ENCODE results near the gene CEP120.
"Not testable (repeated sequence)": the region's sequence is repeated elsewhere in the genome, so short reads cannot be mapped to it uniquely, and the experiment has no call there.

Gene CEP120

DNA sequence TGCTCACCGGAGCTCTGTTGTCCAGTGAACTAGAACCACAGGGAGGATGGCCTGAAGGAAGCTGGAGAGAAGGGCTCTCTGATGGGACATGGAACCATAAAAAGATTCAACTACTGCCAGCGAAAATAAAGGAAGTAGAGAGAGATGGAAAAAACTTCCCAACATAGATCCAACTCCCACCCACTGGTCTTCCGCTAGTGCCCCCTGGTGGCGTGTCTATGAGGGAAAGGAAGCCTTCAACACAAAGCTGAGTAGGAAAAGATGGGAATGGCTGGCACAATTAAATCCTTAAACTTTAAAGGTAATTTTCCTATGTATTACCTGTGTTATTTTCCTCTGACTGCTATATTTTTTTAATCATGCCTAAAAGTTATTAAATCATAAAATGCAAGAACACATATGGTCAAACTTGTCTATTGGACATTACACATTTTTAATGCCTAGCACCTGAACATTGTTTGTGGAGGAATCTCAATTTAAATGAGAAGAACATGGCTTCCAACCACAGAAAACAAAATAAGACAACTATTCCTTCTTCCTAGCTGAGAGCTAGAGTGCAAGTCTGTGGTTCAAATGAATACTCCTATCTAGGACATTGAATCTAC is 51.5 kb downstream of the CEP120 start:
- no peak for DNase-seq

DNA sequence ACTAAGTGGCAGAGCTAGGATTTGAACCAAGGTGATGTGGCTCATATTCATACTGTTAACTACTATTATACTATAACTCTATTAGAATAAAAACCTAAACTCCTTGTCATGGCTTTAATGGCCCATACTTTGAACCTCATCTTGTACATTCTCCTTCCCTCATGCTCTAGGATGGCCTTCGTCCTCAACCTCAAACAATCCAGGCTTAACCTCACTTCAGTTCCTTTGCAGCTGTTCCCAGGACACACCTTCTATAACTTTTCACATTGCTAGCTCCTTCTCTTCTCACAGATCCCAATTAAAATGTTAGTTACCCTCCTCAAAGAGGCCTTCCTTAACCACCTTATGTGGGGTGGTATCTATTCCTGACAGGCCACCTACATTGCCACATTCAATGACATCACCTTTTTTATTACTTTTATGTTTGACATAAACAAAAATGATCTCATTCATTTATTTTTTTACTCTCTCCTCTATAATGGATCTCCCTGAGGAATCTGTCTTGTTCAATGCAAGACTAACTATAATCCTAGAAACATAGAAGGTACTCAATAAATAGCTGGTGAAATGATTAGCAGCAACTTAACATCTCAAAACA is 53.7 kb downstream of the CEP120 start:
- DNase-seq = no peak

DNA sequence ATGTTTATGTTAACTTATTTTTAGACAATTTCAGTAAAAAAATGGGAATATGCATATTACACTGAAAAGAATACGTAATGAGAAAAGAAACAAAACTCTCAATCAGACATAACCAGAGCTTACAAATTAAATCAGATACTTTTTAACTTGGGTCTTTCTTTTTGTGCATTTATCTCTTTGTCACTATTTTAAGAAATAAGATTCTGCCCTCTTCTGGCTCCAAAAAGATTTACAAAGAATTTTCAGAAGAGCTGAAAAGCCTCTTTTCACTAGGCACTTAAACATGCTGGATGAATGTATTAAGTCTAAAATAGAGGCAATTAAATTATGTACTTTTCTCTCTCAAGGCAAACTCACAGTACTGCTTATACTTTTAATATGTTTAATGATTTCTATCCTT is 55.5 kb downstream of the CEP120 start:
- no peak for DNase-seq

DNA sequence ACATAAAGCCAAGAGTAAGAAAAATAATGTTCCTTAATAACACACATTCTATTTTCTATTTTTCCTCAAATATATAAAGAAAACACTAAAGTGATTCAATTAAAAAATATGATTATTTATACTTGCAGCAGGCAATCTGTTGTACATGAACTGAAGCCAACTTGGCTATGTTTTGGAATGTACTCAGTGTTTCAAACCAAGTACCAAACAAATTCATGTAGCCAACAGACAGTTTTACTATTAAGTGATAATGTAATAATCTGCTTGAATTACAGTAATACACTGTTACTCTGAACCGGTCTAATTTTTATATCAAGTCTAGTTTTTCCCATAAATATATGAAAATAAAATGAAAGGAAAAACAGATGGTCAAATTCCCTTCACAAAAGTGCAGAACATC is 58.0 kb downstream of the CEP120 start:
- DNase-seq = no peak

DNA sequence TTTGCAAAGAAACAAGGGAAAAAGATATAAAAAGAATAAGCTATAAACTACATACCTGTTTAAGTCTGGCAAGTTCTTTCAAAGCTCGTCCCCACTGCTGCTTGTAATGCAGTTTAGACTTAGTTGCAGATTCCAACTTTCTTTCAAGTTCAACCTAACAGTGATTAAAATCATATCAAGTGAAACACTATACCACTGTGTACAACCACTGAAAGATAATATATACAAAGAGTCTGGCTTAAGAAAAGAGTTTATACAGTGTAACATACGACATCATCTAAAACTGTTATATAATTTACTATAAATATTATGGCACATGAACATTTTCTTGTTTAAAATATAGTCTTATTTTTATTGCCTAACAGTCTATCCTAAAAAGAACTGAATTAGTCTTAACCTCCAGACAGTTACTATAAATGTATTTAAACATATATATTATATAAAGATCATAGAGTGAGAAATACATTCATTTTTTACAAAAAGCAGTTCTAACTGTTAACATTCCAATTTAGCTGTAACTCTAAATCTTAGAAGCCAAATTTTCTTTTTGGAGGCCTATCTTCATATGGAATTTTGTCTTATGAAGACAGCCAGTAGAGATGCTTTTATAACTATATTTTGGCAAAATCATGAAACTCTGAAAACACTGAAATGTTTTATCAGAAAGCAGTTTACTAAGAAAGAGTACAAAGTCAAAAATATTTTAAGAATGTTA is 58.6 kb downstream of the CEP120 start:
- no peak for DNase-seq

DNA sequence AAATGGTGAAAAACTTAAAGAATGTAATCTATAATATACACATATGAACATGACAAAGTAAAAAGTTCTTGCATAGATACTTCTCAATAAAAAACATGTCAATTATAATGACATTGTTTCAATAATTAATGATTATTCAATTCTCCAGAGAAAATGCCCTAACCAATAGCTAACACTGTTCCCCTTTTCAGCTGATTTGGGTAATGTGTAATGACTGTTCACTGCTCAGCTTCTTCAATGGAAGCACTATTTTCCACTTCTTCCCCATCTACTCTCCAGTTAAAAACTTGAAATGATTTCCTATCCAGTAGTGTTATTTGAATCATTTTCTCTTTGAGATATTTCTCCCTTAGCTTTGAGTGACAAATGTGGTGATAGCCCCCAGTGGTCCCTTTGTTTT is 62.3 kb downstream of the CEP120 start:
- DNase-seq = no peak

DNA sequence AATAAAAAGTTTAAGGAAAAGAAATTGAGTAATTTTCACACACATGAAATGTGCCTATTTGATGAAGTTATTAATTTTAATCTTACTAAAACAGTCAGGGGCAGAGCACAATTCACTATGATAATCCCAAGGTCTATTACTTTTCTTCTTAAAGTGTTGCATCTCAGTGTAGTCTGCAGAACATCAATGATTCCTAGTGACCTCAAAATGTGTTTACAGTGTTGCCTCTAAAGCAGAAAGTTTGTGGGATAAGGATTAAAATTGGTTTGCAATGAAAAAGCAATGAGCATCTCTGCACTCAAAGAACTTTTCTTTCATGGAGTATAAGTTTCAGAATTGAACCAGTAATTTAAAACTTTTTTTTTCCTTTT is 63.0 kb downstream of the CEP120 start:
- DNase-seq = no peak

DNA sequence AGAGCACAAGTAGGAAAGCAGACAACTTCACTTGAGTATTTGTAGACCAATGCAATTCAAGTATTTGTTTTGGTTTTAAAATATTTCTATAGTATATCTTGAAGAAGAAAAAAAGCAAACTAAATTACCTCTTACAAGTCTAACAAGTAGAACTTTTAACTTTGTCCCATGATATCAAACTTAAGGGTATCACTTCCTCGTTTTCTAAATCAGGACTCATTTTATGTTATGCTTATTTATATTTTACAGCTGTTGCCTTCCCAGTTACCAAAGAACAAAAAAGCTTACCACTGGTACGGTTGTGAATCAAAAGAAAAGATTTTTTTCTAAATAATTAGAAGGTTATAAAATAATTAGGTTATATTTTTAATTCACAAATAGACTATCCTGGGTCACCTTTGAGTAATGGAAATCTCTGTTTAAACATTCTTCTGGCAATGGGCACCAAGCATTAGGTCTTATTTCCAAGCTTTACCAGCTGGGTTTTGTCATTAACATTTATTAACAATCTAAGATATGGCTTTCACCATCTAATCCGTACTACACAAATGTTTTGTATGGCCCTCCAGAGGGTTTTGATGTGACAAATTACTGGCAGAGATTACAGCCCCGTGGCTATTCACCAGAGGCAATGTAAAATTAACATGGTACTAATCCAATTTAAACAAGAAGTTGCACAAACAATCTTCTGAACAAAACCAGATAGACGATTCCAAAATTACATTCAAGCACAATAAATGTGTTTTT is 63.6 kb downstream of the CEP120 start:
- DNase-seq = no peak

DNA sequence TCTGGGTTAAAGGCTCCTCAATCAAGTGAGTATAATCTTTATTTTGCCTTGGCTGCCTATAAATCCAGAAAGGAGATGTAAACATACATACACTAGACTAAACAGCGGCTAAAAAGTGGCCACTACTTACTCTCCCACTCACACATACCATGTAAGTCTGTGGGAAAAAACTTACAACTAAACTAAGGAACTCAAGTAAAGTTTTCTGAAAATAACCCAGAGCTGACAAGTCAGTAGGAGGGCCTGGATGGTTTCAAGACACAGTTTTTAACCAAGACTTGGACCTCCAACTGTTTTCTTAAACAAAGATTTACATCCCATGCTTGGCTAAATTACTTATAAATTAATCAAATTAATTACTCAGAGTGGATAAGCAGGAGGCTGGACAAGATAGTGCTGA is 64.5 kb downstream of the CEP120 start:
- DNase-seq = no peak

DNA sequence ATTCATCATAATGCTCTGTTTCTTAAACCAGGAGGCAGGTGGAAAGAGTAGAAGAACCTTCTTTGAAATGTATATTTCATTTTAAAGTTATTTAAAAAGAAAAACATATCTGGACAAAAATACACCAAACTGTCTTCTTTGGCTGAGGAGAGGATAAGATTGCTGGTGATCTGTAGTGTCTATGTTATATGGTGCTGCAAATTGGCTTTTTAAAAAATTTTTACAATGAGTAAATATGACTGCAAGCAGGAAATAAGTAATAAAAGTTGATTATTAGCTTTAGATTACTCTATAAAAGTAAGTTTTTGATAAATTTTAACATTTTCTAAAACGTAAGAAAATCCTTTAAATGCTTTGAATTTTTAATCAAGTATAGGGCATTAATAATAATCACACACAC is 64.9 kb downstream of the CEP120 start:
- DNase-seq = no peak

DNA sequence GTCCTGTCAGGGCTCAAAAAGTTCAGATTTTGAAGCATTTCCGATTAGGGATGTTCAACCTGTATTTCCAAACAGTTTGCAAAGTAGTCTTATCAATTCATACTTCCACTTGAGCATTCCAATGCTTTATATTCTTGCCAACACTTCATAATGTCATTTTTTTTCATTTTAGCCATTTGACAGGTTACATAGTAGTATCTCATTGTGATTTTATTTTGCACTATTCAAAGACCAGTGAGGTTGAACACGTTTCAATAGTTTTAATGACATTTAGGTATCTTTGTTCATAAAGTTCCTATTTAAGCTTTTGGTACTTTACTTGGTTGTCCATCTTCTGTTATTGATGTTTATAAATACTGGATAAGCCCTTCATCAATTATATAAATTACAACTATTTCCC is 71.4 kb downstream of the CEP120 start:
- no peak for DNase-seq

DNA sequence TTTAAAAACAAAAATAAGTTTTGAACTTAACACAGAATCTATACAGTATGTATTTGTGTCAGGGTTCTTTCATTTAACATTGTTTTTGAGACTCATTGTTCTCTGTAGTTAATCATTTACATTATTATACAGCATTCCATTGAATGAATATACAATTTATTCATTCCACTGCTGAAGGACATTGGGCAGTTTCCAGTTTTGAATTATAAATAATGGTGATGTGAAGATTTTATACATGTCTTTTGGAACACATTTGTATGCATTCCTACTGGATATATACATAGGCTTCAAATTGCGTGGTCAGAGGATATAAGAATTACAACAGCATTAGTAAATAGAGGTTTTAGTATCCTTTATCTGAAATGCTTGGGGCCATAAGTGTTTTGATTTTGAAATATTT is 72.0 kb downstream of the CEP120 start:
- DNase-seq = no peak

DNA sequence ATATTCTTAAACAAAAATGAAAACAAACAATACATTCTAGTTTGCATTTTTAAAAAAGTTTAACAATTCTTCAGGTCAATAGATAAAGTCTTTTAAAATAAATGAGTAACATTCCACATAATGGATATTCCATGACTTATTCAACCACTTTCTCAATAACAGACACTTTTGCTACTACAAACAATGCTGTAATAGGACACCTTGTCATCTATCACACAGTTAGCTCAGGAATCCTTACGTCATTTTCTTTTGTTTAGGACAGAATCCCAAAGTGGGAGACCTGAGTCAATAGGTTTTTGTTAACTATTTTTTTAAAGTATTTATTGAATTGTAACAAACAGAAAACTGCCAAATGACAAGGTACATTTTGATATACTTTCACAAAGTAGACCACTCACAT is 72.5 kb downstream of the CEP120 start:
- no peak for DNase-seq

DNA sequence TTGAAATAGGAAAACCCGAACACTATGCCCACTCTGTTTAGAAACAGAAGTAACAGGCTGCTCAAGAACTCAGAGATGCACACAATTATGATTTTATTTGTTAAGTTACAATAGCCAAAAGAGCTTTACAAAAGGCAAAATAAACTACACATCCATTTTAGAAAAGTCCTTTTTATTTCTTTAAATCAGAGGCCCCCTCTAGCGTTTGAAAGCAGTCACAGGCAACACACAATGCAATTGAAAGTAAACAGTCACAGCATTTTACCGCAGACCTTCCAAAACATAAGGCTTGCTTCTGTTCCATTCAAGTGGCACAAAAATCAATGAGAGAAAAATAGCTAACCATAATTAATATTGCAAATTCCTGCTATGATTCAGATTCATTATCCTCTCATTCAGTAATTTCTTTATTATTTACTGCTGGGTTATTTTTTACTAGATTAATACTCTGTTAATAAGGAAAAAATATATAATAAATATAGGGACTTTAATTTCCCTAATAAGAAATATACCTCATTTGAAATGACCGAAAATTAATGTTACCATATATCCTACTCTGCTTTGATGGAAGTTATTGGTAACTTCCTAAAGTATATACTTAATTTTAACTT is 78.3 kb downstream of the CEP120 start:
- DNase-seq = no peak

DNA sequence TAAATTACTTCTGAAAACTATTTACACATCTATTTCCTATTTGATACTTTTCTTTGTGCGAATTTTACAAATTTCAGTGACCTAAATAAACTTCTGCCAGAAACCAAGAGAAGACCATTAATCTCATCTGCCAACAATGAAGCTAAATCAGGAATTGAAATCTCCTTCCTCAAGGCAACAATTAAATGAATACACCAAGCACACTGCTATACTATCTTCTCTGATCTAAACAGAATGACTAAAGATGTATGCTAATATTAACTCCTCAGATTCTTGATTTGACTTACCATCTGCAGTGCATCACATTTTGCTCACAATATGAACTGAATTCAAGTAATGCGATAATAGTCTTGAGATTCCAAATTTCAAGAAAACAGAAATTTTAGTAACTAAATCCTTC is 82.3 kb downstream of the CEP120 start:
- DNase-seq = no peak

DNA sequence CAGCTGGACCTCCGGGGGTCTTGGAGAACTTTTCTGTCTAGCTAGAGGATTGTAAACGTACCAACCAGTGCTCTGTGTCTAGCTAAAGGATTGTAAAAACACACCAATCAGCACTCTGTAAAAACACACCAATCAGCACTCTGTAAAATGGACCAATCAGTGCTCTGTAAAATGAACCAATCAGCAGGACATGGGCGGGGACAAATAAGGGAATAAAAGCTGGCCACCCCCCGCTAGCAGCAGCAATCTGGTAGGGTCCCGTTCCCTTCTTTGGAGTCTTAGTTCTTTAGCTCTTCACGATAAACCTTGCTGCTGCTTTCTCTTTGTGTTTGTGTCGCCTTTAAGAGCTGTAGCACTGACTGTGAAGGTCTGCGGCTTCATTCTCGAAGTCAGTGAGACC is 114.8 kb downstream of the CEP120 start:
- not testable (repeated sequence) for DNase-seq

DNA sequence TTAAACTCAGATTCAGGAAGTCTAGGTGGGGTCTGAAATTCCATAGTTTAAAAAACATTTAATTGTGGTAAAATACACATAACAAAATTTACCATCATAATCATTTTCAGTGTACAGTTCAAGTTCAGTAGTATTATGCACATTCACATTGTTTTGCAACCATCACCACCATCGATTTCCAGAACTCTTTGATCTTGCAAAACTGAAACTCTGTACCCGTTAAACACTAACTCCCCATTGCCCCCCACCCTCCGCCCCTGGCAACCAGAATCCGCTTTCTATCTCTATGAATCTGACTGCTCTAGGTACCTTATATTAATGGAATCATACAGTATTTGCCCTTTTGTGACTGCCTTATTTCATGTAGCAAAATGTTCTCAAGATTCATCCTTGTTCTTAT is 117.5 kb downstream of the CEP120 start:
- no peak for DNase-seq

DNA sequence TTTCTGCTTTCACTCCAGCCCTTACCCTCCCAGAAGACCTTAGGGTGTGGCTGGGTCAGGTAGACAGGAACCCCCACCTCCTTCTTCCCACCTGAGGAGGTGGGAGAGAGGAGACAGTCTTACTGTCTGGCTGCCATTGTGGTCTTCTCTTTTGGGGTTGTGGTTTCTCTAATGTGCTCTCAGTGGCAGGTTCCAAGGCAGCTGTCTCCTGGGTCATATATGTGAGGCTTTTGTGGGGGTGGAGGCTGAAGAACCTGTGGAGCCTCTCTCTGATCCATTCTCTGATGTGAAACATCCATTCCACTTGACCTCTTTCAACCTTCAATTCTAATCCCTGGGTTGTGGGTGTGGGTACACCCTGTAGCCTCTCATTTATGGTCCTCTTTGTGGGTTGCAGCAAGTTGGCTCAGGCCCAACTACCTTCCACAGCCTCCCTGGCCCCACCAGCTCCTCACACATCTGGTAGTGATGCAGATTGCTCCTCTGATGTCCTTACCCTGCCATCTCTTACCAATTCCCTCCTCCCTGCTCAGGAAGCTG is 118.4 kb downstream of the CEP120 start:
- no peak for DNase-seq

DNA sequence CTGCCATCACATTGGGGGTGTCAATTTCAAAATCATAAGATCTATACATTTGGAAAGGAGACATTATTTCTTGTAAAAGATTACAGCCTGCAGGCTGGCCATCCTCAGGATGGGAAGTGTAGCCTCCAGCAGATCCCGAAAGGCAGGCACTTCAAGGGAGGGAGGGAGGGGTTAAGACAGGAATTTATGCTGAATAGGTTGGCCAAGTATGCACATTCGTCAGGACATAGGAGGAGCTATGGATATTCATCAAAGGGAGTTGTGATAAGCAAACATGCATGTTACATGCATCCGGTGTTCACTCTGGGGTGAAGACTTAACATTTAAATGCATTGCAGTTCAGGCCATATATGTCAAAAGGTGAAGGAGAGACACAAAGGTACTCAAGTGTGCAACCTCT is 119.4 kb downstream of the CEP120 start:
- no peak for DNase-seq

DNA sequence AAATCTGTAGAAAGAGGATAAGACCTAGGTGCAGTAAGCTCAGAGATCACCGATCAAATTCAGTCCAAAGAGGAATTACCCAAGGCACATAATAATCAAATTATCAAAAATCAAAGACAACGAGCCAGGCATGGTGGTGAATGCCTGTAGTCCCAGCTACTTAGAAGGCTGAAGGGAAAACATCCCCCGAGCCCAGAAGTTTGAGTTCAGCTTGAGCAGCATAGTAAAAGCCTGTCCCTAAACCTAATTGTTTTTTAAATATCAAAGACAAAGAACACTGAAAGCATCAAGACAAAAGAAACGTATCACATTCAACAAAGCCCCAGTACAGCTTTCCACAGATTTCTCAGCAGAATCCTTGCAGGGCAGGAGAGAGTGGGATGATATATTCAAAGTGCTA is 122.9 kb downstream of the CEP120 start:
- no peak for DNase-seq

DNA sequence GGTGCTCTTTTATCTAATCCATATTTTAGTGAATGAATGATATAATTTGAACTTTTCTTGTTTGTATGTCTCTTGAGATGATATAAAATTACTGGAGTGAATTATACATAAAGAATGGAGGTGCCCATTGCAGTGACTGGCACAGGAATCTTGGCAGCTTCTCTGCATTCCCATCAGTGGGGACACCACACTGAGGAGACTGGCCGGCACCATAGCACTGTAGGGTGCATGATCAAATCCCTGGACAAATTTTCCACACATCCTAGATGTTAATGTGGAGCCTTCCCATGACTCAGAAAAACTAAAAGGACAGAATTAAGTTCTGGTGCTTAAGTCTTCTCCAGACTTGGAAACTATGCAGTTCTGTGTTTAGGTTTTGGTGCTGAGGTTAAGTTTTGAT is 124.1 kb downstream of the CEP120 start:
- DNase-seq = no peak

DNA sequence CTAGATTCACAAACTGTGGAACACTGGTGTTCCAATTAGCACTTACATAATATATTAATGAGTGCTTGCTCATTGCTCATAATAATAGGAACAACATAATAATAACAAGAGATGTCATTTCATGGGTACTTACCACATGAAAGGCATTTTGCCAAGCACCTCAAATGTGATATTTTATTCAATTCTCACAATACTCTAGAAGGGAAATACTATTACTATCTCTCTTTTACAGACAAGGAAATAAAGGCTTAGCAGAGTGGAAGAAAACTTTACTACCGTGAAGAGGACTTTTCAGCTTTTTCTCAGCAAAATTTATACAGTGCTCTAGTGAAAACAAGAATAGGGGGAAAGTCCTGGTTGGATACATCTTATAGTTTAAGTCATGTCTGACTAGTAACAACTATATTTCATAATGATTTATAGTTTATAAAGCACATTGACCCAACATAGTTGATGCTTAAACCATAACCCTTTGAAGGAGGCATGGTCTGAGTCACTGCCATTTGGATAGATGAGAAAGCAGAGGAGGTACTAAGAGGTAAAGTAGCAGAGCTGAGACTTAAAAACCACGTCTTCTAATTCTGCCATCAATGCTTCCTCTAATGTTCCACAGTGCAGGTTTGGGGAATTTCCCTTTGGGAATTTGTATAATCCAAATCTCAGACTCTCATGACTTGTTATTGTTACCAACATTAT is 124.7 kb downstream of the CEP120 start:
- no peak for DNase-seq

DNA sequence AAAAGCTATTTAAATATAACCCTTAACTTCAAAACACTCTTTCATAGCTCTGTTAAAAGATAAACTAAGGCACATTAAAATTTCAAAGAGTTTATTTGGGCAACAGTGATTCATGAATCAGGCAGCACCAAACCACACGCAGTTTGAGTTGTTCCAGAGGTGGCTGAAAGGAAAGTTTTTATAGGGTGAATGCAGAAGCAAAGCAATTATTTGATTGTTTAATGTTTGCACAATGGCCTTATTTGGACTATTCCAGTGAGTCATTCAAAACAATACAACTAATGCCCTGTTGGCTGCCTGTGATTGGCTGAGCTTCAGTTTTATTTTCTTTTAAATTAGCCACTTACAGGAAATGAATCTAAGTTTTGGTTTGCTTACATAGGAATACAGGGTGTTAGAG is 125.3 kb downstream of the CEP120 start:
- no peak for DNase-seq
